NCI-H1930 (cell line): ENCODE results near the gene OXGR1.

Experiments
- DNase-seq, 2 experiments: peaks; one replicate each; lab custom pipeline; 2025; lab: John Stamatoyannopoulos, UW

Gene OXGR1

DNA sequence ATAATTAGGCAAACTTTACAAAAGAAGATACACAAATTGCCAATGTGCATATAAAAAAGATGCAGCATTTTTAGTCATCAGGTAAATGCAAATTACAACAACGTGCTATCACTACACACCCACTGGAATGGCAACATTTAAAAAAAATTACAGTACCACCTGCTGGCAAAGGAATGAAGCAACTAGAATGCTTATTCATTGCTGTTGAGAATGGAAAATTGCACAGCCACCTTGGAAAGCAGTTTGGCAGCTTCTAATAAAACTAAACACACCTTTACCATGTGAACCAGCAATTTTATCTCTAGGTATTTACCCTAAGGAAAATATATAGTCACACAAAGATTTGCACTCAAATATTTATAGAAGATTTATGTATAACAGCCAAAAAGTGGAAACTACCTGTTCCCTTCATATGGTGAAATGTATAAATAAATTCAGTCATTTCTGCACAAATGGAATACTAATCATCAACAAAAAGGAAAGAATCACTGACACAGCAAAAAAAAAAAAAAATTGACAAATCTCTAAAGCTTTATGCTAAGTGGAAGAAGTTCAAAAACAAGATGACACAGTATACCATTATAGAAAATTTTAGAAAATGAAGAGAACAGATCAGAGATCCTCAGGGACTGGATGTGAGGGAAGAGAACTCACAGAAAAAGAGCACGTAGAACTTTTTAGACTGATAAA, 30.3 kb downstream of the OXGR1 start:
- no peak for DNase-seq

DNA sequence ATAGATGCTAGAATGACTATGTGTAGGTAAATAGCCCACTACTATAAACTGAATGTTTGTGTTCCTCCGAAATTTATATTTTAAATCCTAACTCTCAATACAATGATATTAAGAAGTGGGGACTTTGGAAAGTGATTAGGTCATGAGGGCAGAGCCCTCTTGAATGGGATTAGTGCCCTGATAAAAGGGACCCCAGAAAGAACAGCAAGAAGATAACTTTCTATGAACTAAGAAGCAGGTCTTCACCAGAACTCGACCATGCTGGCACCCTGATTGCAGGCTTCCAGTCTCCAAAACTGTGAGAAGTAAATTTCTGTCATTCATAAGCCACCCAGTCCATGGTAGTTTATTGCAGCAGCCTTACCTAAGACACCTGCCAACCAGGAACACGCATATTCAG, 33.9 kb downstream of the OXGR1 start:
- no peak for DNase-seq

- DNase-seq = peak; percentile 31 to 56
Measured at GRCh38 chr13:96958286-96958891, 35.9 kb downstream of the OXGR1 start.

GRCh38 chr13:96952595-96952994, 41.7 kb downstream of the OXGR1 start:
- DNase-seq = no peak

DNA sequence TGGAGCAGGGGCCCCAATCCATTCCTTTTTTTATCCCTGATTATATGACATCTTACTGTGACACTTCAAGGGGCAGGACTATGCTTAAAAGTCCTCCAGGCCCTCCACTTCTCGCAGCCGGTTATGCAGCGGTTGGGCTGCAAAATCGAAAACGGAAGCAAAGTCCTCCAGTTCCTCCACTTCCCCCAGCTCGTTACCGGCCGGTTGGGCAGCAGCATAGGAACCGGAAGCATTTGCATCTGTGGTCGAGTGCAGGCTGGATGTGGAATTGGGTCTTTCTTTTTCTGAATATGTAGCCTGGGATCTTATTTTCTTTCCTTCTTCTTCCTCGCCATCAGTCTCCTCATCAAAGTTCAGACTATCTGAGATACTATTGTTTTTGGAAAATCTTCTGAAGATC, 46.1 kb downstream of the OXGR1 start:
- DNase-seq = no peak

DNA sequence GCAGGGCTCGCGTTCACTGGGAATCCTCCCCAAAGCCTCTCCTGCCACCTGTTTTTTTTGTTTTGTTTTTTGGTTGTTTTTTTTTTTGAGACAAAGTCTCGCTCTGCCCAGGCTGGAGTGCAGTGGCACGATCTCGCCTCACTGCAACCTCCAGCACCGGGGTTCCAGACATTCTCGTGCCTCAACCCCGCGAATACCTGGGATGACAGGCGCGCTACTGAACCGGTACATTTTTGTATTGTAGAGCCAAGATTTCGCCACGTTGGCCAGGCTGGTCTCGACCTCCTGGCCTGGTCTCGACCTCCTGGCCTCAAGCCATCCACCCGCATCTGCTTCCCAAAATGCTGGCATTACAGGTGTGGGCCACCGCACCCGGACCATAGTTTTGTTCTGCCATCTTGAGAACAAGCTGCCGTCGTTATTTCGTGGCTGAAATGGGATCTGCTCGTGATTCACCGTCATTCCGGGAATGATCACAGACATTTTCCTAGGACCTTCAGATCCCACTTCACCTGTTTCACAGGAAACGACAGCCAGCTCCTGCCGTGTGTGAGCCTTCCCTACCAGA, 46.8 kb downstream of the OXGR1 start:
- no peak for DNase-seq

DNA sequence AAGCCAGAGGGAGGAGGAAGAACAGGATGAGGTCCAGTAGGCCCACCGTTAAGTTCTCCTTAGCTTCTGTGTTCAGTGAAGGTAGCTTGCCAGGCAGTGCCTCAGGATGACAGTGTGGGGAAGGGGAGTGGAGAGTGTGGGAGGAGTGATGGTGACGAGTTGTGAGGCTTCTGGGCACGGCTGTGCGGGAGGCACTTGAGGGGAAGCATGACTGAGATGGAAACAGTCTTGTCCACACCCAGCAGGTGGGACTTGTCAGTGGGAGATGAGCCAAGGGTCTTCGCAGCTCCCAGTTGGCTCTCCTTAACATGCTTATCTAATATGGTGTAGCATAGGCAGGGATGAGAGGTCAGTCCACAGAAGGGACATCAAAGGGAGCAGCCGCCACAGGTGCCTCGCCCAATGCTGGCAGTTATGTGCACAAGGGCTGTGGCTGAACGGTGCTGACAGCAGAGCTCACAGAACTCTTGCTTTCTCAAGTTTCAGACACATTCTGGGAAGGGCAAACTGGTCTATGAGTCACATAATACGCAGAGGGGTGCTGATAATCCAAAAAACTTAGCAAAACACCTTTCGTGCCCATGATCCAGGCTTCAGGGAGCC, 47.5 kb downstream of the OXGR1 start:
- DNase-seq = no peak

- no peak for DNase-seq
Measured at GRCh38 chr13:96940961-96941360, 53.3 kb downstream of the OXGR1 start.

DNA sequence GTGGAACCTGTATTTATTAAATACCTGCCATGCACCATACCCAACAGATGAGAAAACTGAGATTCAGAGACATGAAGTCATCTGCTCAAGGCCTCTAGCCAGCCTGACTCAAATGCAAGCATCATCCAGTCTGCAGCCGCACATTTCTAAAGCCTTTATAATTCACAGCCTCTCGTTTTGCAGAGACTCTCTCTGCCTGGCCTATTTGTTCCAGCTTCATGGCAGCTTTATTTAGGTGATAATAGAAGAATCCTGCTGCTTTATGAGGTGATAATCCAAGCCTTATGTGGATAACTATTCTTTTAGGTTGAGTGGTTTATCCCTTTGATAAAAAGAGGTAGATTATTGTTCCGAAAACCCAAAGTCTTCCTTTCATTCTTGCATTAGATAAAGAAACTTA, 58.4 kb downstream of the OXGR1 start:
- DNase-seq = no peak
